IPS-18a (cell line): ENCODE data around the gene MX2.
A peak's percentile ranks its signal among the peaks of the same experiment; 100 is the strongest.
"Not testable (repeated sequence)": the region's sequence is repeated elsewhere in the genome, so short reads cannot be mapped to it uniquely, and the experiment has no call there.

Source experiments
- H3K27ac ChIP-seq: one replicate; pipeline ENCODE4 v1.5.1; 2013; ENCODE audit warnings: low read length
- H3K27me3 ChIP-seq: one replicate; pipeline ENCODE4 v1.6.1; 2013; ENCODE audit warnings: mild to moderate bottlenecking, low read length; ENCODE audit not compliant: control insufficient read depth, insufficient read depth
- H3K36me3 ChIP-seq: one replicate; pipeline ENCODE4 v1.6.1; 2013; ENCODE audit warnings: low read depth, low read length; ENCODE audit not compliant: control insufficient read depth
- H3K4me1 ChIP-seq: one replicate; pipeline ENCODE4 v1.6.1; 2013; ENCODE audit warnings: low read depth, low read length; ENCODE audit not compliant: control insufficient read depth
- H3K4me3 ChIP-seq: one replicate; pipeline ENCODE4 v1.5.1; 2013; ENCODE audit warnings: low read length
- H3K9ac ChIP-seq: one replicate; pipeline ENCODE4 v1.6.1; 2013; ENCODE audit warnings: mild to moderate bottlenecking, low read length, moderate library complexity
- H3K9me3 ChIP-seq: one replicate; pipeline ENCODE4 v1.6.1; 2013; ENCODE audit warnings: low read depth, low read length; ENCODE audit not compliant: control insufficient read depth

Gene MX2

GRCh38 chr21:41361786-41362604, at the start of gene MX2:
MX2 (plus strand) TSS chr21:41362027; CDS start chr21:41376907, 14,880 bp downstream.
- Histone ChIP-seq H3K9me3 (no peaks in the 10 kb centered on the region), H3K27ac (no peak within 1 kb of the TSS), H3K9ac (no peak within 1 kb of the TSS), H3K27me3 (no peaks in the 10 kb centered on the region), H3K4me3 (no peak within 1 kb of the TSS), H3K36me3 (no peaks in the 10 kb centered on the region), H3K4me1 (peaks cover 2% of the 10 kb centered on the region)

- H3K4me3 ChIP-seq, H3K27ac ChIP-seq, H3K9me3 ChIP-seq, H3K9ac ChIP-seq, H3K36me3 ChIP-seq, H3K4me1 ChIP-seq: not testable (repeated sequence)
- H3K27me3 ChIP-seq, result peaks cover 36% of the 10 kb centered on the region
These were observed 48.3 kb upstream of the MX2 start for GRCh38 chr21:41313285-41314164.

- Histone ChIP-seq H3K9ac (no peak overlapping the region), H3K4me3 (no peak overlapping the region), H3K27me3 (peaks cover 36% of the 10 kb centered on the region)
These were observed 46.1 kb upstream of the MX2 start for GRCh38 chr21:41315726-41316125.

GRCh38 chr21:41316200-41317062, 45.4 kb upstream of the MX2 start, which contains the start of gene FAM3B:
FAM3B (plus strand) TSS chr21:41316801; CDS start chr21:41316880, 79 bp downstream.
- peak within 1 kb of the TSS; percentile 65 for H3K4me3 ChIP-seq
- H3K9ac ChIP-seq, result no peak within 1 kb of the TSS
- no peak within 1 kb of the TSS for H3K27ac ChIP-seq
- peaks cover 36% of the 10 kb centered on the region for H3K27me3 ChIP-seq
- no peaks in the 10 kb centered on the region for H3K36me3 ChIP-seq
- H3K9me3 ChIP-seq, result no peaks in the 10 kb centered on the region
- H3K4me1 ChIP-seq, result no peaks in the 10 kb centered on the region

More at GRCh38 chr21:41315726-41316125, 46.1 kb upstream of the MX2 start:
- no peaks in the 10 kb centered on the region for H3K4me1 ChIP-seq
- no peaks in the 10 kb centered on the region for H3K9me3 ChIP-seq
- H3K27ac ChIP-seq, result no peak overlapping the region
- no peaks in the 10 kb centered on the region for H3K36me3 ChIP-seq

GRCh38 chr21:41317063-41317392, 44.8 kb upstream of the MX2 start:
- H3K4me3 ChIP-seq, result peak overlapping the region; percentile 65
- H3K27me3 ChIP-seq, result peaks cover 36% of the 10 kb centered on the region
- H3K9me3 ChIP-seq, result no peaks in the 10 kb centered on the region
- H3K9ac ChIP-seq, result no peak overlapping the region
- peaks cover under 1% of the 10 kb centered on the region for H3K4me1 ChIP-seq
- H3K36me3 ChIP-seq, result no peaks in the 10 kb centered on the region
- no peak overlapping the region for H3K27ac ChIP-seq

GRCh38 chr21:41317458-41317857, 44.4 kb upstream of the MX2 start:
- peak overlapping the region; percentile 65 for H3K4me3 ChIP-seq

GRCh38 chr21:41318218-41318617, 43.6 kb upstream of the MX2 start:
- no peaks in the 10 kb centered on the region for H3K9me3 ChIP-seq
- H3K4me1 ChIP-seq, result peaks cover 10% of the 10 kb centered on the region
- H3K27ac ChIP-seq, result no peak overlapping the region
- no peak overlapping the region for H3K9ac ChIP-seq
- H3K27me3 ChIP-seq, result peaks cover 36% of the 10 kb centered on the region
- no peak overlapping the region for H3K4me3 ChIP-seq
- H3K36me3 ChIP-seq, result no peaks in the 10 kb centered on the region

More at GRCh38 chr21:41317458-41317857, 44.4 kb upstream of the MX2 start:
- Histone ChIP-seq H3K27ac (no peak overlapping the region), H3K36me3 (no peaks in the 10 kb centered on the region), H3K9me3 (no peaks in the 10 kb centered on the region), H3K9ac (no peak overlapping the region), H3K27me3 (peaks cover 36% of the 10 kb centered on the region), H3K4me1 (peaks cover 5% of the 10 kb centered on the region)

- Histone ChIP-seq H3K4me3 (no peak overlapping the region), H3K9me3 (no peaks in the 10 kb centered on the region), H3K27ac (no peak overlapping the region), H3K4me1 (peaks cover 10% of the 10 kb centered on the region), H3K27me3 (peaks cover 36% of the 10 kb centered on the region), H3K9ac (no peak overlapping the region), H3K36me3 (no peaks in the 10 kb centered on the region)
These were observed 42.6 kb upstream of the MX2 start for GRCh38 chr21:41319273-41319672.

GRCh38 chr21:41321211-41321907, 40.5 kb upstream of the MX2 start:
- peaks cover 15% of the 10 kb centered on the region for H3K27me3 ChIP-seq
- no peak overlapping the region for H3K4me3 ChIP-seq
- H3K9me3 ChIP-seq, result no peaks in the 10 kb centered on the region
- no peaks in the 10 kb centered on the region for H3K36me3 ChIP-seq
- no peak overlapping the region for H3K9ac ChIP-seq
- no peak overlapping the region for H3K27ac ChIP-seq
- H3K4me1 ChIP-seq, result peaks cover 10% of the 10 kb centered on the region

GRCh38 chr21:41321908-41322495, 39.8 kb upstream of the MX2 start:
- Histone ChIP-seq H3K36me3 (no peaks in the 10 kb centered on the region), H3K4me1 (peaks cover 10% of the 10 kb centered on the region), H3K4me3 (no peak overlapping the region), H3K9me3 (no peaks in the 10 kb centered on the region), H3K9ac (no peak overlapping the region), H3K27me3 (peaks cover 12% of the 10 kb centered on the region), H3K27ac (no peak overlapping the region)
